Measurements from ENCODE around the gene NME7. TPM values are rescaled to one million over a fixed set of nuclear protein-coding genes. Genes with fewer than 3 reads are reported as not detected.

NME7 gene
- total and polyA plus RNA-seq, 2 experiments from 2014 or later = 22.3 to 35.3 TPM

- WGBS, 2 experiments (ENCODE audit: low coverage in 1 of 2, low lambda C conversion rate in 2 of 2, missing lambda C conversion rate in 2 of 2) = 81 to 95% methylated on average over 3 of the region's 3 CpGs
Measured at GRCh38 chr1:169318536-169319244, 48.9 kb downstream of the NME7 start.

DNA sequence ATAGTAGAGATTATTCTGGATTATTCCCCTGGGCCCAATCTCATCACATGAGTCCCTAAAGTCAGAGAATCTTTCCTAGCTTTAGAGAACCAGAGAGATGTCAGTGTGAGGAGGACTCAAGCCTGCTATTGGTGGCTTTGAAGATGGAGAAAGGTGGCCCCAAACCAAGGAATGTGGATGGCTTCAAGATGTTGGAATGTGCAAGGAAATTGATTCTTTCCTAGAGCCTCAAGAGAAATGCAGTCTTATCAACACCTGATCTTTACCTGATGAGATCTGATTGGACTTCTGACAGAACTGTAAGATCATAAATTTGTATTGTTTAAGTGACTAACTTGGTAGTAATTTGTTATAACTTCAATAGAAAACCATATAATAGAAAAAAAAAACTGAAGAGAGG, 51.0 kb downstream of the NME7 start:
- DNase-seq = no peak
- no peaks in the 10 kb centered on the region for H3K9me3 ChIP-seq (ENCODE audit: low read depth)
- H3K9ac ChIP-seq = no peak overlapping the region
- H3K36me3 ChIP-seq (ENCODE audit: low read depth) = no peaks in the 10 kb centered on the region
- no peaks in the 10 kb centered on the region for H4K20me1 ChIP-seq (ENCODE audit: insufficient read depth)
- no peaks in the 10 kb centered on the region for H3K79me2 ChIP-seq (ENCODE audit: insufficient read depth)
- no peak overlapping the region for H3K4me3 ChIP-seq
- in situ Hi-C loops (cut with MboI) = no loop called here
- no peak overlapping the region for H2AFZ ChIP-seq
- H3K4me1 ChIP-seq (ENCODE audit: insufficient read depth) = peaks cover 15% of the 10 kb centered on the region
- H3K27me3 ChIP-seq (replicated peaks; ENCODE audit: insufficient read depth) = no peaks in the 10 kb centered on the region
- H3K4me2 ChIP-seq (ENCODE audit: unreplicated experiment) = no peak overlapping the region
- peaks cover 6% of the 10 kb centered on the region; the same call in 1 of the 2 replicates for H3F3A ChIP-seq (ENCODE audit: insufficient read depth)
- TF ChIP-seq EZH2phosphoT487 (IDR thresholded peaks at IDR 0.05; ENCODE audit: insufficient read depth, low read depth) (no peak), EZH2 (IDR thresholded peaks at IDR 0.05; ENCODE audit: insufficient read depth, poor library complexity, severe bottlenecking) (no peak)
- H3K9me2 ChIP-seq (ENCODE audit: insufficient read depth) = no peaks in the 10 kb centered on the region; the same call in 1 of the 2 replicates
- no peak overlapping the region for H3K27ac ChIP-seq

More at GRCh38 chr1:169318536-169319244, 48.9 kb downstream of the NME7 start:
- Histone ChIP-seq H3K27ac (no peak overlapping the region), H3K4me3 (no peak overlapping the region), H3K9me2 (ENCODE audit: insufficient read depth) (no peaks in the 10 kb centered on the region; the same call in 1 of the 2 replicates), H3K36me3 (ENCODE audit: low read depth) (no peaks in the 10 kb centered on the region), H3F3A (ENCODE audit: insufficient read depth) (no peaks in the 10 kb centered on the region), H3K9me3 (ENCODE audit: low read depth) (no peaks in the 10 kb centered on the region), H3K9ac (no peak overlapping the region), H3K79me2 (ENCODE audit: insufficient read depth) (no peaks in the 10 kb centered on the region), H3K4me1 (ENCODE audit: insufficient read depth) (0 out of 2 replicates have a peak, but pooled peaks cover 5% of the 10 kb centered on the region), H2AFZ (no peak overlapping the region), H3K4me2 (ENCODE audit: unreplicated experiment) (no peak overlapping the region), H3K27me3 (replicated peaks; ENCODE audit: insufficient read depth) (no peaks in the 10 kb centered on the region), H4K20me1 (ENCODE audit: insufficient read depth) (no peaks in the 10 kb centered on the region)
- DNase-seq = no peak
- in situ Hi-C loops (cut with MboI) = no loop called here
- TF ChIP-seq EZH2phosphoT487 (IDR thresholded peaks at IDR 0.05; ENCODE audit: insufficient read depth, low read depth) (no peak), EZH2 (IDR thresholded peaks at IDR 0.05; ENCODE audit: insufficient read depth, poor library complexity, severe bottlenecking) (no peak)

DNA sequence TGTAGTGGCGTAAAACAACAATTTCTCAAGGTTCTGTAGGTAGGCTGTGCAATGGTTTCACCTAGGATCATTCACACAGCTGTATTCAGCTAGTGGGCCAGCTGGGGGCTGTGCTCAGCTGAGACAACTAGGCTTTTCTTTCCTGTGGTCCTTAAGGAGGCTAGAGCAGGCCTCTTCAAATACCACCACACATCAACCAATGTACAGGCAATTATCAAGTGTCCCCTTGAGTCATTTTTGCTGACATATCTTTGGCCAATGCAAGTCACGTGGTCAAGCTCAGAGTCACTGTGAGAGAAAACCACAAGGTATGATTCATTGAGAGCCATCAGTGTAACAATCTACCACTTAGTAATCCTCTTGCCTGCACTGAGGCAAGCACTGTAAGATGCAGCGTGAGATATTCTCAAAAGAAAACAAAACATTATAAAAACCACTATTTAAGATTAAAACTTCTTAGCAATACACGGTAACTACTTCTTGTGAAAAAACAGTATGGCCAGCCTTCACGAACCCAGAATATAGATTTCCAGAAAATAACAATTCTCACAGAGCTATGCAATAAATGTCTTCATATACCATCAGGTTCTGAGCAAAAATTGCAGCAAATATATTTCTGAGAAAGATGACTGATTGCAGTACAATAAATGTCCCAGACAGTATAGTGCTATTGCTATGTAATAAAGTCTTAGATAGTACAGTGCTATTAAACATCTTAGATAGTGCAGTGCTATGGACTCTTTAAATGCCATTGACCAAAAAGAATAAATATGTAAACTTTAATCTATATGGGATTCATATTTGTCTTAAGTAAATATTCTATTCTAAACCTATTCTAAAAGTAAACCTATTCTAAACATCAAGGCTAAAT, 55.3 kb downstream of the NME7 start:
- H4K20me1 ChIP-seq (ENCODE audit: insufficient read depth) = no peaks in the 10 kb centered on the region
- peak; percentile 97 for DNase-seq
- H3F3A ChIP-seq (ENCODE audit: insufficient read depth) = peaks cover 6% of the 10 kb centered on the region; the same call in 1 of the 2 replicates
- peaks cover 10% of the 10 kb centered on the region for H3K4me1 ChIP-seq (ENCODE audit: insufficient read depth)
- peak overlapping the region; percentile 21; the same call in 1 of the 2 replicates for H3K9ac ChIP-seq
- TF ChIP-seq EZH2 (IDR thresholded peaks at IDR 0.05; ENCODE audit: insufficient read depth, poor library complexity, severe bottlenecking) (no peak), EZH2phosphoT487 (IDR thresholded peaks at IDR 0.05; ENCODE audit: insufficient read depth, low read depth) (no peak)
- no peaks in the 10 kb centered on the region; the same call in 1 of the 2 replicates for H3K36me3 ChIP-seq (ENCODE audit: low read depth)
- H3K9me3 ChIP-seq (ENCODE audit: low read depth) = no peaks in the 10 kb centered on the region
- H3K27ac ChIP-seq = peak overlapping the region; percentile 51
- in situ Hi-C loops (cut with MboI) = no loop called here
- 25% methylated on average over 5 of the region's 5 CpGs for WGBS, 2 experiments (ENCODE audit: low coverage in 1 of 2, low lambda C conversion rate in 2 of 2, missing lambda C conversion rate in 2 of 2)
- H3K27me3 ChIP-seq (replicated peaks; ENCODE audit: insufficient read depth) = no peaks in the 10 kb centered on the region
- no peaks in the 10 kb centered on the region for H3K79me2 ChIP-seq (ENCODE audit: insufficient read depth)
- no peaks in the 10 kb centered on the region; the same call in 1 of the 2 replicates for H3K9me2 ChIP-seq (ENCODE audit: insufficient read depth)
- H3K4me2 ChIP-seq (ENCODE audit: unreplicated experiment) = peak overlapping the region; percentile 56
- no peak overlapping the region for H2AFZ ChIP-seq
- H3K4me3 ChIP-seq = peak overlapping the region; percentile 32
